Omental fat pad (tissue), 4 donors: ENCODE data around the gene ATMIN. TPM values are rescaled to one million over a fixed set of nuclear protein-coding genes. Genes with fewer than 3 reads are reported as not detected.

Experiments used
- ATAC-seq: fragments of 150-250 bp; one replicate; pipeline ENCODE4 v1.9.1; 2016; ENCODE audit warnings: mild to moderate bottlenecking, moderate library complexity; ENCODE audit not compliant: low FRiP score
- DNase-seq: peaks from one replicate; pipeline ENCODE4 v3.0.0-alpha.2; 2019; ENCODE audit warnings: low spot score
- CTCF ChIP-seq, 3 donors: fragments of 450-650 bp; IDR thresholded peaks; one replicate each; pipeline ENCODE4 v1.5.1; 2016 to 2017; ENCODE audit warnings: antibody characterized with exemption in 3 of 3, mild to moderate bottlenecking in 3 of 3, moderate library complexity in 2 of 3
- small RNA-seq: library from RNA; depleted of rRNA; stranded (forward); fragments of <200 nt; gene quantifications from one replicate; pipeline ENCODE3, GENCODE V24; 2016
- total RNA-seq, 4 donors: library from RNA; depleted of rRNA; stranded (reverse); fragments of >200 nt; gene quantifications; one replicate each; pipeline ENCODE4 v1.1.0, GENCODE V29; 2016

Gene ATMIN
- total RNA-seq, 4 donors from 2014 or later: 34.5 to 45.6 (median 37.5) TPM

- TF ChIP-seq CTCF (IDR thresholded peaks at IDR 0.05): no peak
- DNase-seq (peak; percentile 87), ATAC-seq (peak; percentile 100)
These were observed 60.5 kb downstream of the ATMIN start, which contains the start of gene GCSH for GRCh38 chr16:81095953-81096714. TSS of gene GCSH (minus strand) at chr16:81096395. CDS start at chr16:81096278, 117 bp downstream.

- ATAC-seq: no peak
- no peak for TF ChIP-seq CTCF (IDR thresholded peaks at IDR 0.05)
- DNase-seq: no peak
These were observed 61.1 kb downstream of the ATMIN start for GRCh38 chr16:81096715-81097208.

Small RNAs within 50 kb of the gene (small RNA-seq; reads per million reads assigned to genes)
- gene AC092718.3: not detected

Other genes with a start within 250 kb of the ATMIN start
- gene CDYL2, start 231.2 kb upstream of the ATMIN start, total RNA-seq: 1 to 10 TPM; 5.9 to 8.8 (median 6.6) TPM
- gene CMC2, start 29.0 kb upstream of the ATMIN start, total RNA-seq: 10 to 100 TPM; 32.9 to 43.5 (median 34.0) TPM
- 10 to 100 TPM in 1 of 4 donors, 1 to 10 TPM in 3; 4.5 to 12.0 (median 8.4) TPM for gene CENPN, start 28.6 kb upstream of the ATMIN start, total RNA-seq
- 1 to 10 TPM in 1 of 4 donors, not detected in 3; 1.2 TPM for gene C16orf46, start 41.4 kb downstream of the ATMIN start, total RNA-seq
- gene GCSH, start 60.6 kb downstream of the ATMIN start, total RNA-seq: 10 to 100 TPM; 19.2 to 39.7 (median 21.0) TPM
- under 1 TPM in 2 of 4 donors, not detected in 2; 0.28 to 0.36 TPM for gene BCO1, start 202.8 kb downstream of the ATMIN start, total RNA-seq